KG1 (cell line): Measurements from ENCODE around the gene INO80.

Experiments used
- DNase-seq: peaks from one replicate; lab custom pipeline; 2025; lab: John Stamatoyannopoulos, UW

INO80 gene

DNA sequence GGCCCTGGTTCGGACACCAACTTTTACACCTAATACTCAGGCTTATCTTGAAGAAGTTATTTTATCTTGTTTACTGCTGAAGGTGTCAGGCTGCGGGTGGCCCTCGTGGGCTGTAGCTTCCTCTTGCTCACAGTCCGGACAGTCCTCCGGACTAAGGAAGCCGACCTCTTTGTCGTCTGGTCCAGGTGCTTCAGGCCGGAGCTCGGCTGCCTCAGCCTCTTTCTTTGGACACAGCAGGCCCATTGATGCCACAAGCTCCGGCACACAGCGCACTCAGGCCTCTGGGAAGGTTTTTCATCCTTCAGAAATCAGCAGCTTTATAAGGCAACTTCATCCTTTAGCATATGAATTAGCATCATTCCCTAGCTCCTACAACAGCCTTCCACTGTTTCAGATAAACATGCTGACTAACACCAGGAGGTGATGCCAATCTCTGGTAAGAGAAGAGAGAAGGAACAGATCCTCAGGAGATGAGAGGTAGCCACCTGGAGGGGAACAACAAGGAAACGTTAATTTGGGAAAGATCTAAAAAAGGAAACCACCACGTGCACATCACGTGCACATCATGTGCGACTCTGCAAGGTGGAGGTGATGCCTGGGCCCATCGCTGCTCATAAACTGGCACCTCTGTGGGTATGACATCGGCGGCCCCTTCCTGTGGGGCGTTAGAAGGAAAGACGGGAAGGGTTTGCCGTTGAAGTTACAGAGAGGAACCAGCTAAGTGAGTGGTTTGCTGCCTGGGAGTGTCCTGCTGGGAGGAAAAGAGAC is 167.2 kb downstream of the INO80 start:
- DNase-seq, result no peak

DNA sequence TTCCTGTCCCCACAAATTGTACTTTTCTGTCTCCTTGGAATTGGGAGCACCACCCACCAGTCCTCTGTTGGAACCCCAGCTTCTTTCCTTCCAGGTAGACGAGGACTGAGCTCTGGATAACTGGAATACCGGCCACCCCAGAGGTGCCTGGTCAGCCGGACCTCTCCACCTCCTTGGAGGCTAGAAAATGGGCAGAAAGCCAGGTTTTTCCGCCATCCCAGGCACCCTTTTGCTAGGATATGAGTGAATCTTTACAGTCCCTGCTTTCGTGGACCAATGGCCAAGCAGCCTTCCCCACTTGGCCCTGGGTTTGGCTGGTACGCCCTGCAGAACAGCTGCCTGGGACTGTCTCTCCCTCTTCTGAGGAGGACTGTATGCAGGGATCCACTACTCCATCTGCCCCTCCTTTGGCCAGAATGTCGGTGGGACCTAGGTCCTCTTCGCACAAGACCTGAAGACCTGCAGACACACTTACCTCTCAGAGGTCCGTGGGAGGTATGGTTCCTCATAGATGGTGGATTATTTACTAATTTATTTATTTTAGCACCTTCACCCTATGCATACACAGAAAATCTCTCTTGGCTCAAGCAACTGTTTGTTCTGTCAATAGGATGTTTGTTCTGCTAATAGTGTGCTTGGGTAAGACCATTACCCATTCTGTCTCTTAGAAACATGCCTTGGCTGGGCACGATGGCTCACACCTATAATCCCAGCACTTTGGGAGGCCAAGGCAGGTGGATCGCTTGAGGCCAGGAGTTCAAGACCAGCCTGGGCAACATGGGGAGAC is 171.4 kb downstream of the INO80 start:
- DNase-seq, result no peak

DNA sequence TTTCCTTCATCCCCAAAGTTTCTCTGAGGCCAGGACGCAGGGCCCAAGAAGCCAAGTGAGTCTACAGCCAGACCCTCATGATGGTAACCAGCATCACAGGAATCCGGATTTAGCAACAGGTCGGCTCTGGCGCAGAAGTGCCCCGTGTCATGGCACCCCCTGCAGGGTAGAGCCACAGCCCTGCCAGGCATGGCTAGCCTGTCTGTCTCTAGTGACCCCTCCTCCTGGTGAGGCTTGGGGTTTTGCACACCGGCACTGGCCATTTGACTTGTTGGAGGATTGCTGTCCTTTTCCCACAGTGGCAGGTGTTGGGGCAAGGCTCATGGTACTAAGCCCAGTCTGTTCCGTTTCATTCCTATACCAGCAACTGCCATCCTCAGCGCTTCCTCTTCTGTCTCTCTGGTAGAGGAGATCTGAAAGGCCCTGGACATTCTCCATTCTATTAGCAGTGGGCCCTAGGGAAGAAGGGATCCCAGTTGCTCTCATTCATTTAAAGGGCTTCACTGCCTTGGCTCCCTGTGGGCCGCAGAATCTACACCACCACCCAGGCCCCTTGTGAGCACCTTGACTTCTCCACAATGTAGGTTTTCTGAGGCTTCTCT is 172.2 kb downstream of the INO80 start:
- no peak for DNase-seq

DNA sequence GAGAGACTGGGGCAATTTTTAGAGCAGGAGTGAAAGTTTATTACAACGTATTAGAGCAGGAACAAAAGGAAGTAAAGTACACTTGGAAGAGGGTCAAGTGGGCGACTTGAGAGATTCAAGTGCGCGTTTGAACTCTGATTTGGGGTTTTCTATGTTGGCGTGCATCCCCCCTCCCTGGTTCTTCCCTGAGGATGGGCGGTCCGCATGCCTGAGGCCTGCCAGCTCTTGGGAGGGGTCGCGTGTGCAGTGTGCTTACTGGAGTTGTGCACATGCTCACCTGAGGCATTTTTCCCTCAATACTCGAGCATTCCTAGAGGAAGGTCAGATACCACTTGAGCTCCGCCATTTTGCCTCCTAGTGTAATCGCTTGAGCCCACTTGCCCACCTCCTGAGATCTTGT is 173.2 kb downstream of the INO80 start:
- no peak for DNase-seq

DNA sequence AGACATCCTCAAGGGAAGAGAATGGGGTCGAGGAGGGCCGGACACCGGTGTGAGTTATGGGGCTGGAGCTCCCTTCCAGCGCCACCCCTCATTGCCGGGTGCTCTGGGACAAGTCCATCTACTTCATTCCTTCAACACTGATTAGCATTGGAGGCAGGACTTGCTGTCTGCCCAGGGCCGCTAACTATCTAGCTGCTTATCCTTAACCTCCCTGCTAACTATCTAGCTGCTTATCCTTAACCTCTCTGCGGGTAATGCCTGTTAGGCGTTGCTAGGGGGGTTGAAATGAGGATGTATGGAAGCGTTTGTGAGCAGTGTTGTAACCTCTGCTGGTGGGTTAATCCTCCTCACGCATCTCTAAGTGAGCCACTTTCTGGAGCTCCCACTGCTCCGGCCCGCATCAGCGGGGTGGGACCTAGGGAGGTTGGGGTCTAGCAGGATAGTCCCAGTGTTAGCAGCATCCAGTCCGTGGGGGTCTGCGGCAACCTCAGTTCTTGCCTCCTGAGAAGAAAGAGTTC is 173.7 kb downstream of the INO80 start:
- no peak for DNase-seq

DNA sequence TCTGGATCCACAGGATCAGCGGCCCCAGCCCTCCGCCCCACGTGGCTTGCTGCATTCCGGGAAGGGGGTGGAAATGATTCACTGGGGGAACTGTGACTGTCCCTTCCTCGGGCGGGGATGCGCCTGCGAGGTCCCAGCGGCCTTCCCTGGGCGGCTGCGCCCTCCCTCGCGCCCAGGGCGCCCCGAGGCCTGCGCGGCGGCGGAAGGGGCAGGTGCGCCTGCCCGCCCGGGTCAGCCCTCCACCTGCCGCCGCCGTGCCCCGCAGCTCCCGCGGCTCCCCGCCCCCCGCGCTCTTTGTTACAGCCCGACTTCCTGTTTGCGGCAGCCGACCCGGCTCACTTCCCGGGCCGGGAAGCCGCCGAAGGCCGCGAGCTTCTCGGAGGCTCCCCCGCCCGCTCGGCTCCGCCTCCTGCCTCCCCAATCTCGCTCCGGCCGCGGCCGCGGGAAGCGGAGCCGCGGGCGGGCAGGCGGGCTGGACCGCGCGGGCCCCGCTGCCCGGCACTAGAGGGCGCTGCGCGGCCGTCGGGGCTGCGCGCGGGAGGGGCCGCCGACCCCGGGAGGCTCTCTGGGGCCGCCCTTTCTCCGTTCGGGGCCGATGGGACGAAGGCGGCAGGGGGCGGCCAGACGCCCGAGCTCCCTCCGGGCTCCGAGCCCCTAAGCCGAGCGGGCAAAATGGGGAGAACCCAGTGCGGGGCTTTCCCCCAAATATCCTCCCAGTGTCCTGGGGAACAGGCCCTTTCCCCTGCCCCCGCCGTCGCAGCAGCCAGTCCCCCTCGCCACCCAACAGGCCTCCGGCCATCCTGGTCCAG is 174.3 kb downstream of the INO80 start:
- DNase-seq, result no peak

DNA sequence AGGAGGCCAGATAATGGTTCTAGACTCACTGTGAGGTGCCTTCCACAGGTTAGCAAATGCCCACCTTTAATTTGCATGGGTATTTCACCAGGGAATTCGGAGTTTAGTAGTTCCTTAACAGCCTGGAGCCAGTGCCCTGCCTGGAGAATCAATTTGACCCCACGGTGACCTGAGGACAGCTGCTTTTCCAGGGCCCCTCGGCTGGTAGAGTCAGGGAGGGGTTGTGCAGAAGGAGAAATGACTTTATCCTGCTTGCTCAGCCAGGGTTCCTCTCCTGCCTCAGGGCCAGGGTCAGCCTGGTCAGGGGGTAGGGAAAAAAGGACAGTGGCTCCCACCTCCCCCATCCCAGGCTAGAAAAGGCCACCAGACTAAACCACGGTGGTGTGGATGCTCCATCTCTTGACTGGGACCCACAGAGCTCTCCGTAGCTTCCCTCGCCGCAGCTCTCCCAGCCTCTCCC is 175.0 kb downstream of the INO80 start:
- no peak for DNase-seq

DNA sequence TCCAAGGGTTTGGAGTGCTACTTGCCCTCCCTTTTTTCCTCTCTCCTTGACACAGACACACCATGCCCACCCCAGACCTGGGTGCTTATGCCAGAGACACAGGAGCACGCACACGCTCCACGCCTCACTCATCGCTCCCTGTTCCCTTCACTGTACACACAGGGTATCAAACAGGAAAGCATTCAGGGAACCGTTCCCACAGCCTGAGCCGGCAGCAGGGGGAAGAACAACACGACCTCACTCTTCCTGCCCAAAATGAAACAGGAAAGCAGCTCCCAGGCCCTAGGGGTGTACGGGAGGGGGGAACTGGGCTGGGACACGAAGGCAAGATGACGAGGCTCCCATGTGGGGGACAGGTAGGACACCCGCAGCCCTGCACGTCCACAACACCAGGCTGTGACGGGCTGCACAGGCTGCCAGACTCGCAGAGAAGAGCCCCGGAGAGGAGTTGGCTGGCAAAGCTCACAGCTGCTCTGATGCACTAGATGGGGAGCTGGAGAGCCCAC is 175.7 kb downstream of the INO80 start:
- no peak for DNase-seq

DNA sequence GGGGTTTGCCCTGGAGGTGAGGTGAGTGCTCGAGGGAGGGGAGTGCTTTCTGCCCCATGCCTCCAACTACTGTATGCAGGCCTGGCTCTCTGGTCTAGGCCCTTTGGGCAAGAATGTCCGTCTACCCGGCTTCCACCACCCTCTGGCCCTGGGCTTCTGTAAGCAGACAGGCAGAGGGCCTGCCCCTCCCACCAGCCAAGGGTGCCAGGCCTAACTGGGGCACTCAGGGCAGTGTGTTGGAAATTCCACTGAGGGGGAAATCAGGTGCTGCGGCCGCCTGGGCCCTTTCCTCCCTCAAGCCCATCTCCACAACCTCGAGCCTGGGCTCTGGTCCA is 177.6 kb downstream of the INO80 start:
- DNase-seq, result no peak

DNA sequence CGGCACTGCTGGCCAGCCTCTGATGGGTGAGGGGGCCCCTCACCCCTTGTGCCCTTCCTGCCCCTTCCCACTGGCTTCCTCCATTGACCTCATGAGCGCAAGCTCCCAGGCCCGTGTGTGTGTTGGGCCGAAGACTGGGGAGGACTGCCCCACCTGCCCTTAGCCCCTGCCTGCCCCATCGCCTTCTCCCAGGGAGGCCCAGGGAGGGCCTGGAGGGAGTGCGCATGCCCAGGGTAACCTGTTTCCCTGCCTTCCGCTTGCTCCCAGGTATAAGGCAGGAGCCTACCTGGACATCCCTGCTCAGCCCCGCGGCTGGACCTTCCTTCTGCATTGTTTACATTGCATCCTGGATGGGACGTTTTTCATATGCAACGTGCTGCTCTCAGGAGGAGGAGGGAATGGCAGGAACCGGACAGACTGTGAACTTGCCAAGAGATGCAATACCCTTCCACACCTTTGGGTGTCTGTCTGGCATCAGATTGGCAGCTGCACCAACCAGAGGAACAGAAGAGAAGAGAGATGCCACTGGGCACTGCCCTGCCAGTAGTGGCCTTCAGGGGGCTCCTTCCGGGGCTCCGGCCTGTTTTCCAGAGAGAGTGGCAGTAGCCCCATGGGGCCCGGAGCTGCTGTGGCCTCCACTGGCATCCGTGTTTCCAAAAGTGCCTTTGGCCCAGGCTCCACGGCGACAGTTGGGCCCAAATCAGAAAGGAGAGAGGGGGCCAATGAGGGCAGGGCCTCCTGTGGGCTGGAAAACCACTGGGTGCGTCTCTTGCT is 178.1 kb downstream of the INO80 start:
- no peak for DNase-seq

DNA sequence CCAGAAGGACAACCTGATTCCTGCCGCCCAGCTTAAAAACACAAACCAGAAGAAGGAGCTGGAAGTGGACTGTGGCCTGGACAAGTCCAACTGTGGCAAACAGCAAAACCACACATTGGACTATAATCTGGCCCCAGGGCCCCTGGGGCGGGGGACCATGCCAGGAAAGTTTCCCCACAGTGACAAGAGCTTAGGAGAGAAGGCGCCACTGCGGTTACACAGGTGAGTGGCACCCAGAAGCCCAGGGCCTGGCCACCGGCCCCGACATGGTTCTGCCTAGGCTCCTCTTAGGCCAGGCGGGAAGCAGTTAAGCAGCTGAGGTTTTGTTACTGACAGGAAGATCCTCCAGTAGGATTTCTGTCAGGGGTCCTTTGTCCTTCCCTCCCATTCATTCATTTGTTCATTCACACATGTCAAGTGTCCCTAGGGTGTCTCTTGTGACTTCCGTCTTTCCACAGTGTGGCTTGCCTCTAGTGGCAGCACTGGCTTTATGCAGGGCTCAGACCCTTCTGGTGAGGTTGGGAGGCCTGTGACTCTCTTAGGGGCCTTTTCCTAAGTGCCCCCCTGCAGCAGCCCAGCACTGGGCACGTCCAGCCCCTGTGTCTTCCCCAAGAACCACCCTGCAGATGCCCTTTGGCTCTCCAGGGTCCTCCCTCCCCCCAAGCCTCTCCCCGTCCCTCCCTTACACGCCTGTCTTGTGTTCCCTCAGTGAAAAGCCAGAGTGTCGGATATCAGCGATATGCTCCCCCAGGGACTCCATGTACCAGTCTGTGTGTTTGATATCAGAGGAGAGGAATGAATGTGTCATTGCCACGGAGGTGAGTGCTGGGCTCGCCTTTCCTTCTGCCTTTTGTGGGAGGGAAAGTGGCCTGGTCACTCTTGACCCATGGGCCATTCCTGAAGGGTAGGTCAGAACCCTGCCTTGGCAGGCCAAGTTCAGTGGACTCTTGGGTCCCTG is 179.1 kb downstream of the INO80 start:
- no peak for DNase-seq

DNA sequence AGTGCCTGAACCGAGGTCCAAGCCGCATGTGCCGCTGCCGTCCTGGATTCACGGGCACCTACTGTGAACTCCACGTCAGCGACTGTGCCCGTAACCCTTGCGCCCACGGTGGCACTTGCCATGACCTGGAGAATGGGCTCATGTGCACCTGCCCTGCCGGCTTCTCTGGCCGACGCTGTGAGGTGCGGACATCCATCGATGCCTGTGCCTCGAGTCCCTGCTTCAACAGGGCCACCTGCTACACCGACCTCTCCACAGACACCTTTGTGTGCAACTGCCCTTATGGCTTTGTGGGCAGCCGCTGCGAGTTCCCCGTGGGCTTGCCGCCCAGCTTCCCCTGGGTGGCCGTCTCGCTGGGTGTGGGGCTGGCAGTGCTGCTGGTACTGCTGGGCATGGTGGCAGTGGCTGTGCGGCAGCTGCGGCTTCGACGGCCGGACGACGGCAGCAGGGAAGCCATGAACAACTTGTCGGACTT is 179.8 kb downstream of the INO80 start:
- no peak for DNase-seq

DNA sequence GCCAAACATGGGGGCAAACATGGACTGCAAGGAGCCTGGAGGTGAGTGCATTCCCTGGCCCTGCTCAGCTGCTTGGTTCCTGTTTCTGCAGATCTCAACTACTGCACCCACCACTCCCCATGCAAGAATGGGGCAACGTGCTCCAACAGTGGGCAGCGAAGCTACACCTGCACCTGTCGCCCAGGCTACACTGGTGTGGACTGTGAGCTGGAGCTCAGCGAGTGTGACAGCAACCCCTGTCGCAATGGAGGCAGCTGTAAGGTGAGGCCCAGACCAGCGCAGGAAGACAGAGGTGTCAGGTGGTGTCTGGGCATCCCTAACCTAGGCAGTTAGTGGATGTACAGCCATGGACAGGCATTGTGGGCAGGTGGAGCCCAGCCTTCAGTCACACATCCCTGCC is 181.6 kb downstream of the INO80 start:
- no peak for DNase-seq

DNA sequence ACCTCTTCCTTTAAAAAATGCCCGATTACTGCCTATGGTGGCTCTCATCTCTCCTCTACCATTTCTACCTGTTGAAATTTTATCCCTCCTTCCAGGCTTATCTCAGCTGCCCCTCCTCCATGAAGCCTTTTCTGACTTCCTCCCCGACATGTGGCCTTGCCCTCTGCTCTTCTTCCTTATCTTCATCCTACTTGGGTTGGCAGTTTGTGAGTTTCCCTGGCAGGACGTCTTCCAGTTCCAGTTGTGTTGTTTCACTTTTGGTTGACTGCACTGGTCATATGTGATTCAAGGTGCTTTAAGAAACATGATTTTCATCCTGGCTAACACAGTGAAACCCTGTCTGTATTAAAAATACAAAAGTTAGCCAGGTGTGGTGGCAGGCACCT is 182.6 kb downstream of the INO80 start:
- no peak for DNase-seq

DNA sequence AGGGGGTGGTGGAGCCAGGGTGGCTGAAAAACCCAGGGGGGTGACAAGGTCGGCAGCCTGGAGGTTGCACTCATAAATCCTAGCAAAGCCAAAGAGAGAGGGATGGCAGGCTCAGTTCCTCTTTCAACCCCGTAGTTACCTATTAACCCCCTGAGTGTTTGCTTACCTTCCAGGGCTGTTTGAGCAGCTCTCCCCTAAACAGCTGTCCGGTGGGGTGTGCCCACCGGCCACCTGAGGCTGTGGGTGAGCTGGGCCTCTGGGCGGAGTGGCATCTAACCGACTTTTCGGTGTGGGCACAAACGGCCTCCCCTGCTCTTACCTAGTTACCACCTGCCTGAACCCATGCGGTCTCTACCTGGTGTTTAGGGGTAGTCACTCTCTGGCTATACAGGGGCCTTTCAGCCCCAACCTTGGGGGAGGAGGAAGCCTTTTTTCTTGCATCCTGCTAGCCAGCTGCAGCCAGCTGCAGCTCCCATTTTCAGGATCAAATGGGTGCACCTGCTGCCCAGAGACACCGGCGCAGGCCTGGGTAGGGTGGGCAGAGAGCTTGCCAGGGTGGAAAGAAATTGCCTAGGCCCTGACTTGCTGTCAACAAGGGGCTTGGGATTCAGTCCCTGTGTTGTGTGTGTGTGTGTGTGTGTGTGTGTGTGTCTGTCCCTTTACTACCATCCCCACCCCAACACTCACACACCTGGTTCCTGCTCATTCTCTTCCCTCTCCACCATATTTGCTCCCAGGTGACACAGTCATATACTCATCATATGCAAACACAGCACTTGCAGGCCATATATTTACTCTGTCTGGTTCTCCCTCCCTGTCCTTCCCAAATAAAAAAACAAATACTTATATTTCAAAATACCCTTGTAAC is 183.2 kb downstream of the INO80 start:
- DNase-seq, result no peak

DNA sequence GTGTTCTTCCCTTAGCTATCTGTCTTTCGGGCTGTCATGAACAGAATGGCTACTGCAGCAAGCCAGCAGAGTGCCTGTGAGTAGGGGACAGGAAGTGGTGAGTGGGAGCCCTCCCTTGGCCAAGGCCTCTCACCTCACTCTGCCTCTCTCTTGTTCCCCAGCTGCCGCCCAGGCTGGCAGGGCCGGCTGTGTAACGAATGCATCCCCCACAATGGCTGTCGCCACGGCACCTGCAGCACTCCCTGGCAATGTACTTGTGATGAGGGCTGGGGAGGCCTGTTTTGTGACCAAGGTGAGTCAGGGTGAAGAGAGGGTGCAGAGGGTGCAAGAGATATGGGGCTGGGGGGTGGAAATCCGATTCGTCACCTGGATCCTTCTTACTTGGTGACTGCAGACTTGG is 183.9 kb downstream of the INO80 start:
- DNase-seq, result no peak

DNA sequence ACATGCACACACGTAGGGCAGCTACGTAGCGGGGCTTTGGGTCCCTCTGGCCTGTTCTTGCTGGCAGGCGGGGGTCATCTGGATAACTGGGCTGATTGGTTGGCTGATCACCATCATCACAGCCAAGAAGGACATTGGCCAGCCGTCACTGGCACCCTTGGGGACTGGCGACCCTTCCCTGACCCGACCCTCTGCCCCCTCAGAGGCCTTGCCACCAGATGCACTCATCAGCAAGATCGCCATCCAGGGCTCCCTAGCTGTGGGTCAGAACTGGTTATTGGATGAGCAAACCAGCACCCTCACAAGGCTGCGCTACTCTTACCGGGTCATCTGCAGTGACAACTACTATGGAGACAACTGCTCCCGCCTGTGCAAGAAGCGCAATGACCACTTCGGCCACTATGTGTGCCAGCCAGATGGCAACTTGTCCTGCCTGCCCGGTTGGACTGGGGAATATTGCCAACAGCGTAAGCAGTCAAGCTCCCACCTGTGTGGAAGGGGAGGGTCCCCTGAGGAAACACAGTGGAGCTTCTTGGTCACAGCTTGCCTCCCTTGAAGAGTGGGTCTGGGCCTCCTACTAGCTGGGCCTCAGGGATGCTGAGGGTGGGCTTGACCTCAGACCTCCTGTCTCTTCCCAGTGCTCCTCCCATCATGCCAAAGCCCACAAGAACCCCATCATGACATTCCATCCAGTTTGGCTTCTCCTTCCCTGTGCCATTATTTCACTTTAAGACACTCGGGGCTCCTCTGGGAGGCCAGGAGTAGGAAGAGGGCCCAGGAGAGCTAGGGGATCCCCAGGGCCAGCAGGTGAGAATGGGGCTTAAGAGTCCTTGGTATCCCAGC is 184.6 kb downstream of the INO80 start:
- no peak for DNase-seq
